Measurements from ENCODE around the gene NAPA.

DNA sequence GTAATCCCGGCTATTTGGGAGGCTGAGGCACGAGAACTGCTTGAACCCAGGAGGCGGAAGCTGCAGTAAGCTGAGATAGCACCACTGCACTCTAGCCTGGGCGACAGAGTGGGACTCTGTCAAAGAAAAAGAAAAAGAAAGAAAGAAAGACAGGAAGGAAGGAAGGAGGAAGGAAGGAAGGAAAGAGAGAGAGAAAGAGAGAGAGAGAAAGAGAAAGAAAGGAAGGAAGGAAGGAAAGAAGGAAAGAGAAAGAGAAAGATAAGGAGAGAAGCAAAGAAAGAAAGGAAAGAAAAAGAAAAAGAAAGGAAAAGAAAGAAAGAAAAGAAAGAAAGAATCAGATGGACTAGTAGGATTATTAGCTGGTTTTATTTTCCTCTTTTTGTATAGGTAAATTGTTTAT, 35.3 kb upstream of the NAPA start:
- TF ChIP-seq POLR2AphosphoS5 (IDR thresholded peaks at IDR 0.05) (no peak), CTCF (IDR thresholded peaks at IDR 0.05) (no peak)
